Fibroblast of lung (primary cell): ENCODE data around the gene IP6K1. TPM values are rescaled to one million over a fixed set of nuclear protein-coding genes. Genes with fewer than 3 reads are reported as not detected.

Experiments used
- DNase-seq, 2 donors: peaks; one replicate each; pipeline versions ENCODE4 v3.0.0 to v3.0.0-alpha.2; 2010; ENCODE audit warnings: low read depth in 2 of 2
- H2AFZ ChIP-seq: 2 replicates; pipeline ENCODE4 v1.5.1; 2012; ENCODE audit warnings: low read length, control low read depth, inconsistent platforms
- H3K27ac ChIP-seq: 2 replicates; pipeline ENCODE4 v1.5.1; 2011; ENCODE audit warnings: low read length, control low read depth; ENCODE audit not compliant: insufficient read depth
- H3K27me3 ChIP-seq: 2 replicates; pipeline ENCODE4 v1.5.1; 2011; ENCODE audit warnings: mild to moderate bottlenecking, low read length; ENCODE audit not compliant: control insufficient read depth, insufficient read depth
- H3K36me3 ChIP-seq: 2 replicates; pipeline ENCODE4 v1.5.1; 2011; ENCODE audit warnings: low read length; ENCODE audit not compliant: control insufficient read depth, insufficient read depth
- H3K4me1 ChIP-seq: 2 replicates; pipeline ENCODE4 v1.5.1; 2011; ENCODE audit warnings: low read length; ENCODE audit not compliant: control insufficient read depth, insufficient read depth; ENCODE audit errors: extremely low read depth
- H3K4me2 ChIP-seq: 2 replicates; pipeline ENCODE4 v1.5.1; 2011; ENCODE audit warnings: low read length, control low read depth; ENCODE audit not compliant: insufficient read depth; ENCODE audit errors: extremely low read depth
- H3K4me3 ChIP-seq, 4 experiments: fragments of 200-600 bp in 1 of 4; sonication (generic) in 1 of 4; replicated peaks in 1 of 4; 2 replicates each; pipeline ENCODE4 v1.5.1; 2011 to 2016; ENCODE audit warnings: low read length in 4 of 4, low read depth in 3 of 4, mild to moderate bottlenecking in 3 of 4, control low read depth in 2 of 4, inconsistent platforms in 1 of 4, mixed read lengths in 1 of 4; ENCODE audit not compliant: insufficient read depth in 1 of 4; ENCODE audit errors: control extremely low read depth in 1 of 4
- H3K79me2 ChIP-seq: 2 replicates; pipeline ENCODE4 v1.5.1; 2012; ENCODE audit warnings: mild to moderate bottlenecking, low read length, inconsistent platforms; ENCODE audit not compliant: control insufficient read depth, insufficient read depth
- H3K9ac ChIP-seq: 2 replicates; pipeline ENCODE4 v1.5.1; 2011; ENCODE audit warnings: mild to moderate bottlenecking, low read length, control low read depth; ENCODE audit not compliant: insufficient read depth
- H3K9me3 ChIP-seq: 2 replicates; pipeline ENCODE4 v1.5.1; 2012; ENCODE audit warnings: low read depth, low read length; ENCODE audit not compliant: control insufficient read depth, insufficient read depth
- H4K20me1 ChIP-seq: 2 replicates; pipeline ENCODE4 v1.5.1; 2011; ENCODE audit warnings: low read length; ENCODE audit not compliant: control insufficient read depth, insufficient read depth; ENCODE audit errors: extremely low read depth
- CTCF ChIP-seq, 2 donors: IDR thresholded peaks in 1 of 2; conservative IDR thresholded peaks in 1 of 2; 1 replicate in 1 of 2; 2 replicates in 1 of 2; pipeline ENCODE4 v1.5.1; 2011 to 2012; ENCODE audit warnings: low read length in 2 of 2, control low read depth in 1 of 2, inconsistent platforms in 1 of 2, low read depth in 1 of 2, mild to moderate bottlenecking in 1 of 2
- EZH2 ChIP-seq: IDR thresholded peaks from 2 replicates; pipeline ENCODE4 v1.5.1; 2012; ENCODE audit warnings: low read length, control low read depth, mild to moderate bottlenecking; ENCODE audit errors: missing control alignments
- polyA plus RNA-seq, 2 donors: library from polyadenylated mRNA; depleted of rRNA in 1 of 2; stranded (reverse) in 1 of 2; unstranded in 1 of 2; fragments of >200 nt; gene quantifications; 2 replicates each; pipeline ENCODE4 v1.2.1, GENCODE V29; 2011 to 2012; ENCODE audit warnings: missing spikeins in 1 of 2
- total RNA-seq: library from RNA; depleted of rRNA; stranded (reverse); fragments of >200 nt; gene quantifications from 2 replicates; pipeline ENCODE4 v1.2.1, GENCODE V29; 2014

Gene IP6K1
- total and polyA plus RNA-seq, 2 donors (not counting 1 experiment from before 2014, with no cell fraction given) = 30.2 to 45.4 TPM

- DNase-seq = no peak
Measured at GRCh38 chr3:49716169-49716568, 70.2 kb downstream of the IP6K1 start.

GRCh38 chr3:49715611-49716121 is 70.7 kb downstream of the IP6K1 start:
- Histone ChIP-seq H3K4me1 (peaks cover 5% of the 10 kb centered on the region), H4K20me1 (no peaks in the 10 kb centered on the region), H3K27ac (no peak overlapping the region), H3K4me3 (no peak overlapping the region), H2AFZ (no peak overlapping the region), H3K79me2 (no peaks in the 10 kb centered on the region), H3K4me2 (no peak overlapping the region), H3K36me3 (peaks cover 9% of the 10 kb centered on the region), H3K9ac (no peak overlapping the region), H3K27me3 (no peaks in the 10 kb centered on the region), H3K9me3 (no peaks in the 10 kb centered on the region)
- DNase-seq = no peak
- TF ChIP-seq CTCF (conservative IDR thresholded peaks at IDR 0.05 in 1 of 2, IDR thresholded peaks at IDR 0.05 in 1 of 2; ENCODE audit: low read depth in 1 of 2, low read length in 2 of 2) (no peak), EZH2 (no peak)

More at GRCh38 chr3:49716169-49716568, 70.2 kb downstream of the IP6K1 start:
- Histone ChIP-seq H3K4me3 (no peak overlapping the region), H4K20me1 (no peaks in the 10 kb centered on the region), H3K4me2 (no peak overlapping the region), H3K36me3 (peaks cover 14% of the 10 kb centered on the region), H3K9ac (no peak overlapping the region), H3K27ac (no peak overlapping the region), H3K9me3 (no peaks in the 10 kb centered on the region), H3K4me1 (peaks cover 5% of the 10 kb centered on the region), H3K27me3 (no peaks in the 10 kb centered on the region), H2AFZ (no peak overlapping the region), H3K79me2 (no peaks in the 10 kb centered on the region)
- TF ChIP-seq CTCF (conservative IDR thresholded peaks at IDR 0.05 in 1 of 2, IDR thresholded peaks at IDR 0.05 in 1 of 2; ENCODE audit: low read depth in 1 of 2, low read length in 2 of 2) = no peak
- no peak for TF ChIP-seq EZH2

GRCh38 chr3:49714728-49715550 is 71.4 kb downstream of the IP6K1 start:
- Histone ChIP-seq H3K27ac (no peak overlapping the region), H2AFZ (no peak overlapping the region), H4K20me1 (no peaks in the 10 kb centered on the region), H3K79me2 (no peaks in the 10 kb centered on the region), H3K9me3 (no peaks in the 10 kb centered on the region), H3K36me3 (peaks cover 6% of the 10 kb centered on the region), H3K4me1 (peaks cover 5% of the 10 kb centered on the region), H3K27me3 (no peaks in the 10 kb centered on the region), H3K4me2 (no peak overlapping the region), H3K4me3 (no peak overlapping the region), H3K9ac (no peak overlapping the region)
- no peak for DNase-seq
- TF ChIP-seq EZH2 = no peak
- no peak for TF ChIP-seq CTCF (conservative IDR thresholded peaks at IDR 0.05 in 1 of 2, IDR thresholded peaks at IDR 0.05 in 1 of 2; ENCODE audit: low read depth in 1 of 2, low read length in 2 of 2)
